GM12865 (cell line): ENCODE data around the gene ADAM33.

ENCODE experiments used
- DNase-seq: peaks from one replicate; pipeline ENCODE4 v3.0.0; 2010; ENCODE audit warnings: low read depth
- H3K4me3 ChIP-seq: 2 replicates; pipeline ENCODE4 v1.5.1; 2011; ENCODE audit warnings: mild to moderate bottlenecking, low read depth, low read length, control low read depth
- CTCF ChIP-seq: IDR thresholded peaks from 2 replicates; pipeline ENCODE4 v1.5.1; 2011; ENCODE audit warnings: low read length, control low read depth, low read depth, inconsistent platforms; ENCODE audit not compliant: insufficient read depth; ENCODE audit errors: missing control alignments

The ADAM33 gene

GRCh38 chr20:3659492-3660261 lies 22.1 kb downstream of the ADAM33 start:
- peak; percentile 17 for TF ChIP-seq CTCF
- peak; percentile 27 for DNase-seq
- H3K4me3 ChIP-seq, result no peak overlapping the region

- DNase-seq, result peak; percentile 90
- H3K4me3 ChIP-seq, result no peak overlapping the region; the same call in 1 of the 2 replicates
- TF ChIP-seq CTCF, result no peak
Observed at GRCh38 chr20:3658716-3659491, 22.9 kb downstream of the ADAM33 start.

- H3K4me3 ChIP-seq, result no peak overlapping the region
- no peak for DNase-seq
- TF ChIP-seq CTCF, result no peak
Observed at GRCh38 chr20:3658019-3658715, 23.6 kb downstream of the ADAM33 start.

DNA sequence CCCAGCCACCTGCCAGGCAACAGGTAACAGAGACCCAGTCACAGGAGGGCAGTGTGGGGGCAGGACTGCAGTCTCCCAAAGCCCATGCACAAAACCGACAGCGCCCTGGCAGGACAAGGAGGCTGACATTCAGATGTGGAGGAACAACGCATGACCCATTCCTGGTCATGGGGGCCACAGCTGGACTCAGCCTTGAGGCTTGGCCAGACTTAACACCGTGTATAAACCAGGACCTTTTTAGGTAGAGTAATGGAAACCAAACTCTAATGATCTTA lies 26.7 kb downstream of the ADAM33 start:
- TF ChIP-seq CTCF, result no peak
- H3K4me3 ChIP-seq, result no peak overlapping the region
- DNase-seq, result no peak

DNA sequence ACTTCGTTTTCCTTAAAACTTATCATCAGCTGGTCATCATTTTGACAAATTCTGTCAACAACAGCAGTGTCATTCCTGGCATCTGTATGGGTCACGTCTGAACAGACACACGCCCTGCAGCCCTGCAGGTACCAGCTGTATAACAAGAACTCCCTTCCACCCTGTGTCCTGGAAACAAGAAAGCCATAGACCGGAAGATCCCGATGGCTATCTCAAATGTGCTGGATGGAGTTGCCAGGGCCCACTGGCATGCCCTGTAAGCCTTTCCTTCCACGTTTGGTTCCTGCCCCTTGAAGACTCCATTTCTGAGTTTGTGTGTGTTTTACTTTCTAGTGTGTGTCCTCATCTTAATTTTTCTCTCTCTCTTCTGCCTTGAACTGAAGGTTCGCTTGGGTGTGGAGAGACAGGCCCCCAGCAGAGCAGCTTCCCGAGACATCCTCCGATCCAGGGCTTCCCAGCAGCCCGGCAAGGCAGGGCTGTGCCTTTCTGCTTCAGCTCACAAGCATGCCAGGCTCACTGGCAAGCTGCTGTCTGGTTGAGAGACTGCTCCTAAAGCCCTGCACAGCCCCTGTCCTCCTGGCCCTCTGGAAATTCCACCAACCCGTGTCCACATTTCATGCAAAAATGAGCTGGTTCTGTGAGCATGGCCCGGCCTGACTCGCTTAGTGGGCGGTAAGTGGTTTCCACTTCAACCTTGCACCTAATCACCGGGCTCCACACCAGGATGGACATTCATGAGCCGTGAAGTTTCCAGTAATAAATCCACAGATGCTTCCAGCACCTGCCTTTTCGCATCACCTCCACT lies 27.3 kb downstream of the ADAM33 start:
- DNase-seq, result no peak
- H3K4me3 ChIP-seq, result no peak overlapping the region
- no peak for TF ChIP-seq CTCF

DNA sequence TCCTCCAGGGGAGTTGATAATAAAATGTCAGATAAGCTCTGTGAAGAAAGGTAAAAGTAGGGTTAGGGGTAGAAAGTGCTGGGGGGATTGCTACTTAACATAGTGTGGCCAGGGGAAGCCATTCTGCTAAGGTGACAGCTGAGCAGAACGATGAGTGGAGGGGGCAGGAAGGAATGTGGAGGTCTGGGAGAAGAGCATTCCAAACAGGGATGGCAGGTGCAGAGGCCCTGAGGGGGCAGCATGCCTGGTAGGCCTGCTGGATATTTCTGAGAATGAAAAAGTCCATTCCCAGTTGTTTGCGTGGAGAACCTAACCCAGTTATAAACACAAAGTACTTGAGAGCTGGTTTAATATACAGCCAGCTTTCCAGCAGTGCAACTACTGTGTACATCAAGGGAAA lies 27.9 kb downstream of the ADAM33 start:
- no peak overlapping the region for H3K4me3 ChIP-seq
- DNase-seq, result no peak
- TF ChIP-seq CTCF, result no peak
